DND-41 (cell line): Measurements from ENCODE around the gene HES5.

ENCODE experiments used
- EZH2 ChIP-seq: IDR thresholded peaks from 3 replicates; pipeline ENCODE4 v1.6.1; 2012; ENCODE audit warnings: borderline replicate concordance, low read depth, mild to moderate bottlenecking, moderate library complexity, low read length, inconsistent platforms; ENCODE audit not compliant: severe bottlenecking
- TF ChIP-seq, protein P1 (sequence below): IDR thresholded peaks from 2 replicates; pipeline ENCODE4 v1.5.1; 2012; ENCODE audit warnings: borderline replicate concordance, low read length, moderate library complexity, mild to moderate bottlenecking; ENCODE audit not compliant: poor library complexity, severe bottlenecking; ENCODE audit errors: extremely low read depth

DNA sequence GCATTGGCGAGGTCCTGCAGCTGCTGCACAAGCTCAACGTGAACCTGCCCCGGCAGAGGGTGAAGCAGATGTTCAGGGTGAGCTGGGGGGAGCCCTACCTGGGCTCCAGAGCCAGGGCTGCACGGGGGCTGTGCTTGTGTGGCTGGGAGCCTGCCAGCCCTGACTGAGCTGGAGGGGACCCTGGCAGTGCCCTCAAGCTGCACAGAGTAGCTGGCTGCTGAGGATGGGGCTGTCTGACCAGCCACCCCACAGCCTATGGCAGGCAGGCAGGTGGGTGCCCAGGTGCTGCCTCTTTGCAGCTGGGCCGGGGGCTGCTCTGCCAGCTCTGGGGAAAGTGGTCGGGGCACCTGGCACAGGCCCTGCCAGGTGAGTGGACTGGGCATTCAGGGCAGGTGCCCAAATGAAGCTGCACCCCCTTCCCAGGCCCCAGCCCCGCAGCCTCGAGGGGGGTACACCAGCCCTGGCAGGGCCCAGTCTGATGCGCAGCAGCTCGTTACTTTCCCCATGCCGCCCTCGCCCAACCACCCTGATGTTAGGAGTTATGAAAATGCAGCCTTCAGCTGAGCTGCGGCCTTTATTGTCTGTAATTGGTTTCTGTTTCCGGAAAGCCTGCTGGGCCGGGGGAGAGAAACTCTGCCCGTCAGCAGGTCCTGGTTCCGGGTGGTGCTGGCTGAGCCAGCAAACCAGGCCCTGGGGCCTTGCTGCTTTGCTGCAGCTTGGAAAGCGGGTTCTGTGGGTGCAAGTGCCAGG is 49.7 kb downstream of the HES5 start:
- TF ChIP-seq, protein P1, sequence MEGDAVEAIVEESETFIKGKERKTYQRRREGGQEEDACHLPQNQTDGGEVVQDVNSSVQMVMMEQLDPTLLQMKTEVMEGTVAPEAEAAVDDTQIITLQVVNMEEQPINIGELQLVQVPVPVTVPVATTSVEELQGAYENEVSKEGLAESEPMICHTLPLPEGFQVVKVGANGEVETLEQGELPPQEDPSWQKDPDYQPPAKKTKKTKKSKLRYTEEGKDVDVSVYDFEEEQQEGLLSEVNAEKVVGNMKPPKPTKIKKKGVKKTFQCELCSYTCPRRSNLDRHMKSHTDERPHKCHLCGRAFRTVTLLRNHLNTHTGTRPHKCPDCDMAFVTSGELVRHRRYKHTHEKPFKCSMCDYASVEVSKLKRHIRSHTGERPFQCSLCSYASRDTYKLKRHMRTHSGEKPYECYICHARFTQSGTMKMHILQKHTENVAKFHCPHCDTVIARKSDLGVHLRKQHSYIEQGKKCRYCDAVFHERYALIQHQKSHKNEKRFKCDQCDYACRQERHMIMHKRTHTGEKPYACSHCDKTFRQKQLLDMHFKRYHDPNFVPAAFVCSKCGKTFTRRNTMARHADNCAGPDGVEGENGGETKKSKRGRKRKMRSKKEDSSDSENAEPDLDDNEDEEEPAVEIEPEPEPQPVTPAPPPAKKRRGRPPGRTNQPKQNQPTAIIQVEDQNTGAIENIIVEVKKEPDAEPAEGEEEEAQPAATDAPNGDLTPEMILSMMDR, result no peak
- no peak for TF ChIP-seq EZH2
